Measurements from ENCODE around the gene ENPP6. TPM values are rescaled to one million over a fixed set of nuclear protein-coding genes. Genes with fewer than 3 reads are reported as not detected.

The ENPP6 gene
- total and polyA plus RNA-seq, 7 experiments from 2014 or later: 3.1 TPM; not detected in 6

DNA sequence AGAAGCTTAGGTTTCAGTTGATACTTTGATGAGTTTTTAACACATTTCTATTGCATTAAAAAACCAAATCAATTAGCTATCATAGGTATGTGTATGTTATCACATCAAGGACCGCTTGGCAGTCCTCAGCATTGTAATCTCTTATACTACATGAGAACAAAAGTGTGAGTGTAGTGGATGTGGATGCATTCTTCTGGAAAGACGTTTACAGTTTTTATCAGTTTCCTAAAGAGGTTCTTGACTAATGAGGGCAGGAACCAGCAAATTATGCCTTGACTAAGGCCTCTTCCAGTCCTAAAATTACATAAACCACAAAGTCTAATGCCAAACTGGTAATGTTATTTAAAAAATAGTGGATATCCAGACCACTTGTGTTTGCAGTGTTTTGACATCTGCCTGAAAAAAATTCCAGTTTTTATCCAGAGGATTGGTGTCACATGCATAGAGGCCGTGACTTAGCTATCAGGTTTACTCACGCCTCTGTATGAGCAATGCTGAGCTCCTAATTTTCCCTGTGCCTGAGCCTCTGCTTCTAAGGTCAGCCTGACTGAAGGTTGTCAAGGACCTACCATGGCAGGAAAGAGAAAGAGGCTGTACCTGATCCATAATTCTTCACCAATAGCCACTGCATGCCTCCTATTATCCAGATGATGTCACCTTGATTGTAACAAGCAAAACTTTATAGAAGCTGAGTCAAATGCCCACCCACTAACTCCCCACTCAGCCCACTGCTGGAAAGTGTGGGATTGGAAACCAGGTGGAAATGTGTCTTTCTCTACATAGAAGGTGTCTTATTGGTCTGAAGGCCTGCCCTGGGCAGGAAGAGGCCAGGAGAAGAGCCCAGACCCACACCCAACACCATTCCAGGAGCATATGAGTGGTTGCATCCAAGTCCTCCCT lies 68.7 kb downstream of the ENPP6 start:
- intact Hi-C loops (cut with micrococcal nuclease): no loop called here
- ChIA-PET CTCF (no interaction called here), POLR2A (no interaction called here)
- Mint-ChIP-seq H3K27ac (no peak overlapping the region), H3K9me3 (peaks cover 0 to 1% (median 0%) of the 10 kb centered on the region in 11 donors), H3K4me3 (peak overlapping the region in 1 of 10 donors; percentile 38), H3K27me3 (peaks cover 0 to 17% (median 5%) of the 10 kb centered on the region in 5 donors), H3K4me1 (peaks cover 0 to 23% (median 0%) of the 10 kb centered on the region in 7 donors), H3K36me3 (peaks cover 0 to 2% (median 0%) of the 10 kb centered on the region in 5 donors)
- Histone ChIP-seq H3K27ac (ENCODE audit: low read depth, low read length) (no peak overlapping the region), H3K4me1 (ENCODE audit: control insufficient read depth in 2 of 2, insufficient read depth in 2 of 2, low read length in 2 of 2) (no peaks in the 10 kb centered on the region), H3K27me3 (ENCODE audit: control insufficient read depth in 2 of 2, insufficient read depth in 2 of 2, low read length in 2 of 2) (no peaks in the 10 kb centered on the region), H3K36me3 (ENCODE audit: control insufficient read depth in 2 of 3, insufficient read depth in 3 of 3, low read length in 3 of 3) (no peaks in the 10 kb centered on the region), H3K9me3 (ENCODE audit: control insufficient read depth in 2 of 3, low read length in 3 of 3) (no peaks in the 10 kb centered on the region), H3K4me3 (ENCODE audit: low read length) (no peak overlapping the region)
- DNase-seq (no peak), ATAC-seq (no peak)

DNA sequence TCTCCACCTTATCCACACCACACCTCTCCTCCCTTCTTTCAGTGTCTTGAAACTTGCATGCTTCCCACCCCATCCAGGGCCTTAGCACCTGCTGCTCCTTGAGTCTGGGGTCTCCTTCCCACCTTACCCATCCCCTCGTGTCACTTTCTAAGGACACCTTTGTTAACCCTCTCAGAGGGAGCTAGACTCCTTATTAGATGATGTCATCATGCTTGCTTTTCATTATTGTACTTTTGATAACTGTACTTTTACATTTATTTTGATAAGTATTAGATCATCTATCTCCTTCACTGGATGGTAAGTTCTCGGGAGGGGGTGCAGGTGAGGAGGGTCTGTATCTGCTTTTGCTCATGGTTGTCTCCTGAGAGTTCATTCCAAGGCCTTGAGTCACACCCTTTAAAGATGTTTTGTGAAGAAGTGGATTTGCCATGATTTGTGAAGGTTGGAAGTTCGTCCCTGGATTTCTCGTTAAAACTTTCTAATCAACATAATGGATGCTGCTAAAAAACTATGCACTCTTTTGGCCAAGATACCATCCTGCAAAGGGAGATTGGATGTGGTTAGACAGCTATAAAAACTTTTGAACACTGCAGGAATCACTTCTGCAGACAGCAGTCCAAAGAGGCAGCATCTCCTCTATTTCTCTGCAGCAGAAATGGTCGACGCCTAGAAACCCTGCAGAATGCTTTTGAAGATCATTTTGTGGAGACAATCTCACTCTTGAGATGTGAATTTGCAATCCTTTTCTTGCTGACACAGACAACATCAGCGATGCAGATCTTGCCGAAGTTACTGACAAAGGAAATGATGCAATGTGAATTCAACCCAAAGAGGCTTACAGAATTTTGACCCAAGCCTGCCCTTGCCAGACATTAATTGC lies 69.6 kb downstream of the ENPP6 start:
- intact Hi-C loops (cut with micrococcal nuclease): no loop called here
- H3K27ac Mint-ChIP-seq: peak overlapping the region in 1 of 9 donors; percentile 32
- H3K4me1 Mint-ChIP-seq: peaks cover 0 to 23% (median 0%) of the 10 kb centered on the region in 7 donors
- ATAC-seq: no peak
- no peak overlapping the region for H3K4me3 ChIP-seq (ENCODE audit: low read length)
- CTCF ChIA-PET: no interaction called here
- H3K36me3 Mint-ChIP-seq: peaks cover 0 to 2% (median 0%) of the 10 kb centered on the region in 5 donors
- no peak overlapping the region for H3K27ac ChIP-seq (ENCODE audit: low read depth, low read length)
- no peaks in the 10 kb centered on the region for H3K36me3 ChIP-seq (ENCODE audit: control insufficient read depth in 2 of 3, insufficient read depth in 3 of 3, low read length in 3 of 3)
- H3K9me3 Mint-ChIP-seq: peaks cover 0 to 1% (median 0%) of the 10 kb centered on the region in 11 donors
- H3K27me3 Mint-ChIP-seq: peaks cover 0 to 26% (median 5%) of the 10 kb centered on the region in 5 donors
- POLR2A ChIA-PET: no interaction called here
- peak overlapping the region in 1 of 10 donors; percentile 38 for H3K4me3 Mint-ChIP-seq
- H3K9me3 ChIP-seq (ENCODE audit: control insufficient read depth in 2 of 3, low read length in 3 of 3): no peaks in the 10 kb centered on the region
- no peaks in the 10 kb centered on the region for H3K27me3 ChIP-seq (ENCODE audit: control insufficient read depth in 2 of 2, insufficient read depth in 2 of 2, low read length in 2 of 2)
- no peak for DNase-seq
- no peaks in the 10 kb centered on the region for H3K4me1 ChIP-seq (ENCODE audit: control insufficient read depth in 2 of 2, insufficient read depth in 2 of 2, low read length in 2 of 2)

DNA sequence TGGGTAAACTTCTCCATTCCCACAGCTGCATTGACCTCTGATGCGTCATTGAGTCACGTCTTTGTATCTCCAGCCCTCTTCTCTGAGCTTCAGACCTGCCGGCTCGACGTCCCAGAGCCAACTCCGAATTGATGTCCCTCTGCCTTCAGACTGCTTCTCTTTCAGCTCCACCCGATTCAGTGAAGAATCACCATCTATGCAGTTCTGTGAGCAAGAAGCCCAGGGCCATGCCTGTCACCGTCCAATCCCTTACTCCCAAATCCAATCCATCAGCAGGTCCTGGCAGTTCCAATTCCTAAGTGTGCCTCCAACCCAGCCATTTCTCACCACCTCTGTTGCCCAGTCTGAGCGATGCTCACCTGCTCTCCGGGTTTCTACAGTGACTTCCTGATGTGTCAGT lies 70.7 kb downstream of the ENPP6 start:
- Mint-ChIP-seq H3K9me3 (peaks cover 0 to 3% (median 0%) of the 10 kb centered on the region in 11 donors), H3K27ac (no peak overlapping the region), H3K4me1 (peaks cover 0 to 23% (median 0%) of the 10 kb centered on the region in 7 donors), H3K36me3 (peaks cover 0 to 3% (median 0%) of the 10 kb centered on the region in 5 donors), H3K27me3 (peaks cover 0 to 30% (median 8%) of the 10 kb centered on the region in 5 donors), H3K4me3 (no peak overlapping the region)
- H3K27ac ChIP-seq (ENCODE audit: low read depth, low read length): no peak overlapping the region
- POLR2A ChIA-PET: no interaction called here
- no peaks in the 10 kb centered on the region for H3K9me3 ChIP-seq (ENCODE audit: control insufficient read depth in 2 of 3, low read length in 3 of 3)
- intact Hi-C loops (cut with micrococcal nuclease): no loop called here
- CTCF ChIA-PET: no interaction called here
- DNase-seq: no peak
- no peaks in the 10 kb centered on the region for H3K36me3 ChIP-seq (ENCODE audit: control insufficient read depth in 2 of 3, insufficient read depth in 3 of 3, low read length in 3 of 3)
- ATAC-seq: no peak
- H3K4me1 ChIP-seq (ENCODE audit: control insufficient read depth in 2 of 2, insufficient read depth in 2 of 2, low read length in 2 of 2): no peaks in the 10 kb centered on the region
- H3K27me3 ChIP-seq (ENCODE audit: control insufficient read depth in 2 of 2, insufficient read depth in 2 of 2, low read length in 2 of 2): no peaks in the 10 kb centered on the region
- no peak overlapping the region for H3K4me3 ChIP-seq (ENCODE audit: low read length)

DNA sequence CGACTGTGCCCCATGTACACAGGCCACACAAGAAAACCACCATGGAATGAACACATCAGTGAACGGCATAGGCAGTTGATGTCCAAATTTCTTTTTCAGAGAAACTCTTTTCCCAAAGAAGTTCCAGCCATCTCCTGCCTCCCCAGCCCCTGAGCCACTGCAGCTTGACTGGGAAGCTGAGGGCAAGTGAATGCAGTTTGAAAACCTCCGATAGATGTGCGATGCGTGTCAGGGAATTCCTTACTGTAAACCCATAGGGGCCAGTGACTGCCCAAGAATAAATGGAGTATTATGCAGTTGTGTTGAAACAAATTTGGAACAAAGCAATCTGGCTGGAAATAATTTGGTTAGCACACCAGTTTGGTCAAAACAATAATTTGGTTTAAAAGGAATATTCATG lies 72.1 kb downstream of the ENPP6 start:
- ChIA-PET POLR2A (no interaction called here), CTCF (no interaction called here)
- peaks cover 0 to 23% (median 0%) of the 10 kb centered on the region in 7 donors for H3K4me1 Mint-ChIP-seq
- H3K27me3 ChIP-seq (ENCODE audit: control insufficient read depth in 2 of 2, insufficient read depth in 2 of 2, low read length in 2 of 2): no peaks in the 10 kb centered on the region
- no peak overlapping the region for H3K27ac ChIP-seq (ENCODE audit: low read depth, low read length)
- H3K9me3 Mint-ChIP-seq: peaks cover 0 to 13% (median 1%) of the 10 kb centered on the region in 11 donors
- no peaks in the 10 kb centered on the region for H3K36me3 ChIP-seq (ENCODE audit: control insufficient read depth in 2 of 3, insufficient read depth in 3 of 3, low read length in 3 of 3)
- H3K9me3 ChIP-seq (ENCODE audit: control insufficient read depth in 2 of 3, low read length in 3 of 3): no peaks in the 10 kb centered on the region
- H3K4me1 ChIP-seq (ENCODE audit: control insufficient read depth in 2 of 2, insufficient read depth in 2 of 2, low read length in 2 of 2): no peaks in the 10 kb centered on the region
- H3K4me3 Mint-ChIP-seq: no peak overlapping the region
- H3K27me3 Mint-ChIP-seq: peaks cover 0 to 30% (median 14%) of the 10 kb centered on the region in 5 donors
- DNase-seq (no peak), ATAC-seq (no peak)
- H3K27ac Mint-ChIP-seq: no peak overlapping the region
- intact Hi-C loops (cut with micrococcal nuclease): no loop called here
- H3K36me3 Mint-ChIP-seq: peaks cover 0 to 1% (median 0%) of the 10 kb centered on the region in 5 donors
- H3K4me3 ChIP-seq (ENCODE audit: low read length): no peak overlapping the region

DNA sequence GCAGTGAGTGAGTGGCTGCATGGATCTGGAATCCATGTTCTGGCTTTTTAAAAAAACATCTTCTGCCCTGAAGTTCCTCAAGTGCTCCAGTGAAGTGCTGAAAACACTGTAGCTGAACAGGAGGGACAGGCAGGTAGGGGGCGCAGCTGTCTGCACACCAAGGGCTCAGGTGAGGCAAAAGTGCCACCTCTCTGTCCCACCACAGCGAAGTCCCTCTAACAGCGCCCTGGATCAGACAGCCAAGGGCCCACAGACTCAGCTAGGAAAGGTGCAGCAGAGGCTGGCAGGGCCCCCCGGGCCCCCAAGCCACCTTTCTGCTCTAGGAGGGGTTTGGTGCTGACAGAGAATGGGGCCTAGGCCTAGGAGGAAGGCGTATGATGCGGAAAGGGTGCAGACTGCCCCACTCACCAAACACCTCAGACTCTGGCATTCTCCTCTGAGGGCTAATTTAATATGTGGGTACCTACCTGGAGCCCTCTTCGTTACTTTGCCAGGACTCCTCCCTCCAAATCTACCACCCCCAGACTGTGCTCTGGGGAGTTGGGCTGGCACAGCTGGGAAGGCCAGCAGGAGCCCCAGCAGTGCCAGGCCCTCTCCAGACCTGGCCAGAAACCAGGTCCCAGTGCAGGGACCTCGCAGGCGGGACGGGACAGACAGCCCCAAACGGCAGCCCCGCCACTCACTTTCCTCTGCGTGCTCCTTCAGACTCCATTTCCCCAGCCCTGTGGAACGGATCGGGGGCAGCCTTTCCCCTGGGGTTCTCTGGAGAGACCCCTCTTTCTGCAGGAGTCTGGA lies 73.7 kb downstream of the ENPP6 start:
- Histone ChIP-seq H3K36me3 (ENCODE audit: control insufficient read depth in 2 of 3, insufficient read depth in 3 of 3, low read length in 3 of 3) (no peaks in the 10 kb centered on the region), H3K4me1 (ENCODE audit: control insufficient read depth in 2 of 2, insufficient read depth in 2 of 2, low read length in 2 of 2) (no peaks in the 10 kb centered on the region), H3K27me3 (ENCODE audit: control insufficient read depth in 2 of 2, insufficient read depth in 2 of 2, low read length in 2 of 2) (no peaks in the 10 kb centered on the region), H3K27ac (ENCODE audit: low read depth, low read length) (no peak overlapping the region), H3K4me3 (ENCODE audit: low read length) (no peak overlapping the region), H3K9me3 (ENCODE audit: control insufficient read depth in 2 of 3, low read length in 3 of 3) (no peaks in the 10 kb centered on the region)
- H3K4me1 Mint-ChIP-seq: peaks cover 0 to 18% (median 0%) of the 10 kb centered on the region in 7 donors
- peaks cover 0 to 16% (median 4%) of the 10 kb centered on the region in 11 donors for H3K9me3 Mint-ChIP-seq
- ChIA-PET CTCF (no interaction called here), POLR2A (no interaction called here)
- no peak overlapping the region for H3K4me3 Mint-ChIP-seq
- intact Hi-C loops (cut with micrococcal nuclease): no loop called here
- no peak for DNase-seq
- no peak overlapping the region for H3K27ac Mint-ChIP-seq
- no peak for ATAC-seq
- peaks cover 0 to 1% (median 0%) of the 10 kb centered on the region in 5 donors for H3K36me3 Mint-ChIP-seq
- H3K27me3 Mint-ChIP-seq: peaks cover 0 to 30% (median 16%) of the 10 kb centered on the region in 5 donors
